ENCODE data around the gene SLC4A1AP. TPM values are rescaled to one million over a fixed set of nuclear protein-coding genes. Genes with fewer than 3 reads are reported as not detected.

Gene SLC4A1AP
- total RNA-seq, 1 donor from 2014 or later, result 20.9 TPM

GRCh38 chr2:27708257-27708654 lies 44.6 kb downstream of the SLC4A1AP start:
- Mint-ChIP-seq H3K4me1 (ENCODE audit: low read depth, unreplicated experiment) (peaks cover 21% of the 10 kb centered on the region), H3K4me3 (ENCODE audit: unreplicated experiment) (no peak overlapping the region), H3K27me3 (ENCODE audit: low read depth, unreplicated experiment) (no peaks in the 10 kb centered on the region), H3K36me3 (ENCODE audit: low read depth, unreplicated experiment) (no peaks in the 10 kb centered on the region), H3K9me3 (ENCODE audit: unreplicated experiment) (no peaks in the 10 kb centered on the region), H3K27ac (ENCODE audit: unreplicated experiment) (no peak overlapping the region)
- Histone ChIP-seq H3K27ac (ENCODE audit: low read depth, low read length) (no peak overlapping the region), H3K4me2 (ENCODE audit: low read length) (no peak overlapping the region), H3K36me3 (ENCODE audit: insufficient read depth, low read length) (no peaks in the 10 kb centered on the region), H3K9me3 (ENCODE audit: insufficient read depth, low read depth, low read length) (no peaks in the 10 kb centered on the region), H3K4me1 (ENCODE audit: insufficient read depth, low read length) (peaks cover 31% of the 10 kb centered on the region), H2AFZ (ENCODE audit: low read depth, low read length) (peak overlapping the region; percentile 4), H3K79me2 (ENCODE audit: insufficient read depth, low read length) (no peaks in the 10 kb centered on the region), H4K20me1 (ENCODE audit: insufficient read depth, low read length) (no peaks in the 10 kb centered on the region), H3K4me3 (ENCODE audit: insufficient read depth, low read depth, low read length) (no peak overlapping the region), H3K9ac (ENCODE audit: low read length) (no peak overlapping the region), H3K27me3 (ENCODE audit: insufficient read depth, low read length) (no peaks in the 10 kb centered on the region)
- FAIRE-seq, result no peak
- DNase-seq (ENCODE audit: low read depth), result no peak
- TF ChIP-seq CTCF (IDR thresholded peaks at IDR 0.05; ENCODE audit: insufficient read depth, low read depth, low read length) (no peak), EZH2 (IDR thresholded peaks at IDR 0.05; ENCODE audit: insufficient read depth, low read length) (no peak)

GRCh38 chr2:27708666-27709065 lies 45.0 kb downstream of the SLC4A1AP start:
- peaks cover 27% of the 10 kb centered on the region for H3K4me1 ChIP-seq (ENCODE audit: insufficient read depth, low read length)
- peaks cover 17% of the 10 kb centered on the region for H3K4me1 Mint-ChIP-seq (ENCODE audit: low read depth, unreplicated experiment)
- DNase-seq (ENCODE audit: low read depth) (peak; percentile 61), FAIRE-seq (no peak)
- no peaks in the 10 kb centered on the region for H3K9me3 Mint-ChIP-seq (ENCODE audit: unreplicated experiment)
- no peaks in the 10 kb centered on the region for H3K36me3 ChIP-seq (ENCODE audit: insufficient read depth, low read length)
- H3K27me3 ChIP-seq (ENCODE audit: insufficient read depth, low read length), result no peaks in the 10 kb centered on the region
- no peak overlapping the region for H2AFZ ChIP-seq (ENCODE audit: low read depth, low read length)
- H3K4me2 ChIP-seq (ENCODE audit: low read length), result no peak overlapping the region
- H3K27ac Mint-ChIP-seq (ENCODE audit: unreplicated experiment), result no peak overlapping the region
- H3K4me3 Mint-ChIP-seq (ENCODE audit: unreplicated experiment), result no peak overlapping the region
- H3K27me3 Mint-ChIP-seq (ENCODE audit: low read depth, unreplicated experiment), result no peaks in the 10 kb centered on the region
- no peak overlapping the region for H3K4me3 ChIP-seq (ENCODE audit: insufficient read depth, low read depth, low read length)
- H3K79me2 ChIP-seq (ENCODE audit: insufficient read depth, low read length), result no peaks in the 10 kb centered on the region
- no peaks in the 10 kb centered on the region for H3K9me3 ChIP-seq (ENCODE audit: insufficient read depth, low read depth, low read length)
- H3K9ac ChIP-seq (ENCODE audit: low read length), result no peak overlapping the region
- H3K36me3 Mint-ChIP-seq (ENCODE audit: low read depth, unreplicated experiment), result no peaks in the 10 kb centered on the region
- no peak overlapping the region for H3K27ac ChIP-seq (ENCODE audit: low read depth, low read length)
- H4K20me1 ChIP-seq (ENCODE audit: insufficient read depth, low read length), result no peaks in the 10 kb centered on the region
- TF ChIP-seq CTCF (IDR thresholded peaks at IDR 0.05; ENCODE audit: insufficient read depth, low read depth, low read length) (no peak), EZH2 (IDR thresholded peaks at IDR 0.05; ENCODE audit: insufficient read depth, low read length) (no peak)

- no peaks in the 10 kb centered on the region for H3K27me3 ChIP-seq (ENCODE audit: insufficient read depth, low read length)
Observed at GRCh38 chr2:27709326-27709725, 45.6 kb downstream of the SLC4A1AP start.

More at GRCh38 chr2:27709326-27709725, 45.6 kb downstream of the SLC4A1AP start:
- Histone ChIP-seq H3K27ac (ENCODE audit: low read depth, low read length) (no peak overlapping the region), H4K20me1 (ENCODE audit: insufficient read depth, low read length) (no peaks in the 10 kb centered on the region), H3K4me3 (ENCODE audit: insufficient read depth, low read depth, low read length) (no peak overlapping the region), H3K9me3 (ENCODE audit: insufficient read depth, low read depth, low read length) (no peaks in the 10 kb centered on the region), H3K79me2 (ENCODE audit: insufficient read depth, low read length) (no peaks in the 10 kb centered on the region), H3K36me3 (ENCODE audit: insufficient read depth, low read length) (no peaks in the 10 kb centered on the region), H3K4me2 (ENCODE audit: low read length) (no peak overlapping the region), H3K4me1 (ENCODE audit: insufficient read depth, low read length) (peaks cover 23% of the 10 kb centered on the region), H3K9ac (ENCODE audit: low read length) (no peak overlapping the region), H2AFZ (ENCODE audit: low read depth, low read length) (no peak overlapping the region)
- no peak for FAIRE-seq
- no peak for TF ChIP-seq CTCF (IDR thresholded peaks at IDR 0.05; ENCODE audit: insufficient read depth, low read depth, low read length)
- TF ChIP-seq EZH2 (IDR thresholded peaks at IDR 0.05; ENCODE audit: insufficient read depth, low read length), result no peak
- no peaks in the 10 kb centered on the region for H3K36me3 Mint-ChIP-seq (ENCODE audit: low read depth, unreplicated experiment)
- H3K27me3 Mint-ChIP-seq (ENCODE audit: low read depth, unreplicated experiment), result no peaks in the 10 kb centered on the region
- no peak for DNase-seq (ENCODE audit: low read depth)
- H3K4me3 Mint-ChIP-seq (ENCODE audit: unreplicated experiment), result no peak overlapping the region
- H3K9me3 Mint-ChIP-seq (ENCODE audit: unreplicated experiment), result no peaks in the 10 kb centered on the region
- peaks cover 15% of the 10 kb centered on the region for H3K4me1 Mint-ChIP-seq (ENCODE audit: low read depth, unreplicated experiment)
- H3K27ac Mint-ChIP-seq (ENCODE audit: unreplicated experiment), result no peak overlapping the region

Measured in astrocyte (in vitro differentiated cells and primary cell).